HepG2 (cell line): Measurements from ENCODE around the gene ARL3. TPM values are rescaled to one million over a fixed set of nuclear protein-coding genes. Genes with fewer than 3 reads are reported as not detected.

Source experiments
- ADNP ChIP-seq: sonication (generic); formaldehyde crosslinking; IDR thresholded peaks from 2 replicates; pipeline ENCODE4 v1.4.0; 2020; ENCODE audit warnings: missing genetic modification reagents
- CENPX ChIP-seq: sonication (generic); formaldehyde crosslinking; IDR thresholded peaks from 2 replicates; pipeline ENCODE4 v1.9.0; 2021; ENCODE audit warnings: mild to moderate bottlenecking, missing genetic modification reagents, moderate library complexity
- CHD4 ChIP-seq: fragments of 200-600 bp; sonication (generic); IDR thresholded peaks from 2 replicates; pipeline ENCODE4 v1.7.0; 2017; ENCODE audit warnings: mild to moderate bottlenecking, low read length, borderline replicate concordance
- EHMT2 ChIP-seq: fragments of 200-600 bp; sonication (generic); IDR thresholded peaks from 2 replicates; pipeline ENCODE4 v1.7.0; 2017; ENCODE audit warnings: antibody characterized with exemption, low read depth, low read length, borderline replicate concordance
- HMGXB3 ChIP-seq: sonication (generic); formaldehyde crosslinking; IDR thresholded peaks from 2 replicates; pipeline ENCODE4 v1.4.0; 2020; ENCODE audit warnings: missing genetic modification reagents, borderline replicate concordance
- HOMEZ ChIP-seq: IDR thresholded peaks from 2 replicates; pipeline ENCODE4 v1.6.1; 2016; ENCODE audit warnings: low read depth
- HOXD1 ChIP-seq: sonication (generic); formaldehyde crosslinking; IDR thresholded peaks from 2 replicates; pipeline ENCODE4 v1.5.0; 2020; ENCODE audit warnings: missing genetic modification reagents
- KLF12 ChIP-seq: sonication (generic); formaldehyde crosslinking; IDR thresholded peaks from 2 replicates; pipeline ENCODE4 v1.4.0; 2020; ENCODE audit warnings: missing genetic modification reagents, borderline replicate concordance
- MTF2 ChIP-seq: sonication (generic); formaldehyde crosslinking; IDR thresholded peaks from 2 replicates; pipeline ENCODE4 v1.5.0; 2020; ENCODE audit warnings: missing genetic modification reagents, borderline replicate concordance
- PRPF4 ChIP-seq: fragments of 200-400 bp; formaldehyde crosslinking; IDR thresholded peaks from 2 replicates; pipeline ENCODE4 v1.6.1; 2016; ENCODE audit warnings: low read length, low read depth; ENCODE audit not compliant: poor library complexity, severe bottlenecking
- SPEN ChIP-seq: sonication (generic); formaldehyde crosslinking; IDR thresholded peaks from 2 replicates; pipeline ENCODE4 v1.5.1; 2020; ENCODE audit warnings: low read depth, mild to moderate bottlenecking, missing genetic modification reagents
- TCF7L2 ChIP-seq: IDR thresholded peaks from 2 replicates; pipeline ENCODE4 v1.6.1; 2011; ENCODE audit warnings: mild to moderate bottlenecking, low read depth, low read length, moderate library complexity
- TRAFD1 ChIP-seq: sonication (generic); formaldehyde crosslinking; IDR thresholded peaks from 2 replicates; pipeline ENCODE4 v1.5.1; 2020; ENCODE audit warnings: missing genetic modification reagents, mild to moderate bottlenecking, borderline replicate concordance
- ZC3H13 ChIP-seq: sonication (generic); formaldehyde crosslinking; IDR thresholded peaks from 2 replicates; pipeline ENCODE4 v1.8.1; 2023; ENCODE audit warnings: mild to moderate bottlenecking, missing genetic modification reagents, moderate library complexity
- ZNF615 ChIP-seq: sonication (generic); formaldehyde crosslinking; IDR thresholded peaks from 2 replicates; pipeline ENCODE4 v1.5.0; 2020; ENCODE audit warnings: mild to moderate bottlenecking, missing genetic modification reagents, borderline replicate concordance
- ZNF7 ChIP-seq: IDR thresholded peaks from 2 replicates; pipeline ENCODE4 v1.6.1; 2016; ENCODE audit warnings: missing biosample characterization, missing genetic modification reagents
- polyA plus RNA-seq, 8 experiments: library from polyadenylated mRNA; depleted of rRNA in 3 of 8; stranded (reverse) in 7 of 8; unstranded in 1 of 8; fragments of >200 nt; fragmentation: Illumina TruSeq in 4 of 8; extraction: Trizol in 4 of 8; gene quantifications; 2 replicates each; pipeline versions ENCODE4 v1.2.1 to v1.2.3, GENCODE V29; 2011 to 2016; ENCODE audit warnings: low read depth in 4 of 8, missing spikeins in 1 of 8, mixed read lengths in 1 of 8; ENCODE audit not compliant: insufficient read depth in 1 of 8
- total RNA-seq, 5 experiments: library from RNA; depleted of rRNA; stranded (reverse); fragments of >200 nt; fragmentation: Illumina TruSeq; extraction: Trizol; gene quantifications; 2 replicates each; pipeline ENCODE4 v1.2.3, GENCODE V29; 2016; ENCODE audit warnings: low read depth in 1 of 5
- TF ChIP-seq, protein P1 (sequence below): sonication (generic); formaldehyde crosslinking; IDR thresholded peaks from 2 replicates; pipeline ENCODE4 v1.8.0; 2022; ENCODE audit warnings: mild to moderate bottlenecking, missing genetic modification reagents, borderline replicate concordance
- TF ChIP-seq, protein P2 (sequence below): IDR thresholded peaks from 2 replicates; pipeline ENCODE4 v1.6.1; 2016; ENCODE audit warnings: mild to moderate bottlenecking

The ARL3 gene
- total and polyA plus RNA-seq, 2 of the 13 experiments (the other 11 are each of a cell fraction or from before 2014, with no cell fraction given), result 5.2 to 6.6 TPM

- TF ChIP-seq TRAFD1 (CRISPR knock-in tag) (no peak), HOXD1 (CRISPR knock-in tag) (0 out of 2 replicates have a peak, but pooled peaks have one; percentile 12), EHMT2 (peak; percentile 15; the same call in 1 of the 2 replicates), MTF2 (0 out of 2 replicates have a peak, but pooled peaks have one; percentile 52), SPEN (no peak), HOMEZ (CRISPR knock-in tag) (peak; percentile 70; the same call in 1 of the 2 replicates), ZC3H13 (CRISPR knock-in tag) (peak; percentile 81), CHD4 (no peak), CENPX (CRISPR knock-in tag) (no peak), PRPF4 (no peak), HMGXB3 (CRISPR knock-in tag) (peak; percentile 46; the same call in 1 of the 2 replicates), TCF7L2 (no peak), ZNF7 (CRISPR knock-in tag) (no peak), KLF12 (peak; percentile 82; the same call in 1 of the 2 replicates), ADNP (CRISPR knock-in tag) (no peak), ZNF615 (CRISPR knock-in tag) (0 out of 2 replicates have a peak, but pooled peaks have one; percentile 79)
- TF ChIP-seq, protein P1, sequence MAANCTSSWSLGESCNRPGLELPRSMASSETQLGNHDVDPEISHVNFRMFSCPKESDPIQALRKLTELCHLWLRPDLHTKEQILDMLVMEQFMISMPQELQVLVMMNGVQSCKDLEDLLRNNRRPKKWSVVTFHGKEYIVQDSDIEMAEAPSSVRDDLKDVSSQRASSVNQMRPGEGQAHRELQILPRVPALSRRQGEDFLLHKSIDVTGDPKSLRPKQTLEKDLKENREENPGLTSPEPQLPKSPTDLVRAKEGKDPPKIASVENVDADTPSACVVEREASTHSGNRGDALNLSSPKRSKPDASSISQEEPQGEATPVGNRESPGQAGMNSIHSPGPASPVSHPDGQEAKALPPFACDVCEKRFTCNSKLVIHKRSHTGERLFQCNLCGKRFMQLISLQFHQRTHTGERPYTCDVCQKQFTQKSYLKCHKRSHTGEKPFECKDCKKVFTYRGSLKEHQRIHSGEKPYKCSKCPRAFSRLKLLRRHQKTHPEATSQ (CRISPR knock-in tag), result no peak
- TF ChIP-seq, protein P2, sequence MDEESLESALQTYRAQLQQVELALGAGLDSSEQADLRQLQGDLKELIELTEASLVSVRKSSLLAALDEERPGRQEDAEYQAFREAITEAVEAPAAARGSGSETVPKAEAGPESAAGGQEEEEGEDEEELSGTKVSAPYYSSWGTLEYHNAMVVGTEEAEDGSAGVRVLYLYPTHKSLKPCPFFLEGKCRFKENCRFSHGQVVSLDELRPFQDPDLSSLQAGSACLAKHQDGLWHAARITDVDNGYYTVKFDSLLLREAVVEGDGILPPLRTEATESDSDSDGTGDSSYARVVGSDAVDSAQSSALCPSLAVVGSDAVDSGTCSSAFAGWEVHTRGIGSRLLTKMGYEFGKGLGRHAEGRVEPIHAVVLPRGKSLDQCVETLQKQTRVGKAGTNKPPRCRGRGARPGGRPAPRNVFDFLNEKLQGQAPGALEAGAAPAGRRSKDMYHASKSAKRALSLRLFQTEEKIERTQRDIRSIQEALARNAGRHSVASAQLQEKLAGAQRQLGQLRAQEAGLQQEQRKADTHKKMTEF (CRISPR knock-in tag), result peak; percentile 72; the same call in 1 of the 2 replicates
Observed at GRCh38 chr10:102743588-102744373, 29.6 kb upstream of the ARL3 start, which contains the start of gene WBP1L (continued).
